GM12892 (cell line): Measurements from ENCODE around the gene CRTC1.

Experiments
- POLR2A ChIP-seq: IDR thresholded peaks from 2 replicates; pipeline ENCODE4 v1.6.1; 2011; ENCODE audit warnings: low read depth, low read length, control low read depth
- POLR2AphosphoS5 ChIP-seq: IDR thresholded peaks from 2 replicates; pipeline ENCODE4 v1.6.1; 2011; ENCODE audit warnings: low read depth, low read length, control low read depth

- TF ChIP-seq POLR2A, result no peak
- no peak for TF ChIP-seq POLR2AphosphoS5
Observed at GRCh38 chr19:18710186-18710585, 26.7 kb downstream of the CRTC1 start.
